ENCODE measurements around the gene ZMYND10.
A peak's percentile ranks its signal among the peaks of the same experiment; 100 is the strongest.

Gene ZMYND10

DNA sequence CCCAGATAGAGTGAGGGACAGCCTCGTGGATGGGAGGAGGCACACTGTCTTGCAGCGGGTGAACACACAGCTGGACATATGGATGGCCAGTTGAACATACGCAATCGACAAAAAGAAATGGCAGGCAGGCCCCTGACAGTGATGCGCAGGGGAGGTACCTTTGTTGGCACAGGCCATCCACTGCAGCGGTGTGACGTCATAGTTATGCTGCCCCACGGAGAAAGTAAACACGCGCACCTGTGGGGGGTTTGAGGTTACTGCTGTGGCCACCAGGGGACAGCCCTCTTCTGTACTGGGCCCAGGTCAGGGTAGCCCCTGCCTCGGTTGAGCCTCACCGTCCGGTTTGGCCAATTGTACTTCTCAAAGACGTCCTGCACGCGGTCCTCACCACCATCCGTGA lies 33.2 kb upstream of the ZMYND10 start:
- no peak for TF ChIP-seq EZH2phosphoT487 (IDR thresholded peaks at IDR 0.05; ENCODE audit: borderline replicate concordance, low read length)
- TF ChIP-seq, protein P1, sequence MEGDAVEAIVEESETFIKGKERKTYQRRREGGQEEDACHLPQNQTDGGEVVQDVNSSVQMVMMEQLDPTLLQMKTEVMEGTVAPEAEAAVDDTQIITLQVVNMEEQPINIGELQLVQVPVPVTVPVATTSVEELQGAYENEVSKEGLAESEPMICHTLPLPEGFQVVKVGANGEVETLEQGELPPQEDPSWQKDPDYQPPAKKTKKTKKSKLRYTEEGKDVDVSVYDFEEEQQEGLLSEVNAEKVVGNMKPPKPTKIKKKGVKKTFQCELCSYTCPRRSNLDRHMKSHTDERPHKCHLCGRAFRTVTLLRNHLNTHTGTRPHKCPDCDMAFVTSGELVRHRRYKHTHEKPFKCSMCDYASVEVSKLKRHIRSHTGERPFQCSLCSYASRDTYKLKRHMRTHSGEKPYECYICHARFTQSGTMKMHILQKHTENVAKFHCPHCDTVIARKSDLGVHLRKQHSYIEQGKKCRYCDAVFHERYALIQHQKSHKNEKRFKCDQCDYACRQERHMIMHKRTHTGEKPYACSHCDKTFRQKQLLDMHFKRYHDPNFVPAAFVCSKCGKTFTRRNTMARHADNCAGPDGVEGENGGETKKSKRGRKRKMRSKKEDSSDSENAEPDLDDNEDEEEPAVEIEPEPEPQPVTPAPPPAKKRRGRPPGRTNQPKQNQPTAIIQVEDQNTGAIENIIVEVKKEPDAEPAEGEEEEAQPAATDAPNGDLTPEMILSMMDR (IDR thresholded peaks at IDR 0.05; ENCODE audit: low read depth, low read length, poor library complexity, severe bottlenecking): no peak
- Histone ChIP-seq H3K27ac (ENCODE audit: low read depth, low read length) (no peak overlapping the region), H4K20me1 (ENCODE audit: control insufficient read depth, insufficient read depth, low read depth, low read length) (no peaks in the 10 kb centered on the region), H3K9me3 (ENCODE audit: control insufficient read depth, insufficient read depth, low read length) (no peaks in the 10 kb centered on the region), H3K4me1 (ENCODE audit: control insufficient read depth, low read length) (no peaks in the 10 kb centered on the region), H3K4me2 (ENCODE audit: low read length) (no peak overlapping the region), H3K27me3 (ENCODE audit: control insufficient read depth, low read length) (no peaks in the 10 kb centered on the region), H3K4me3 (ENCODE audit: low read length) (no peak overlapping the region), H3K9me2 (replicated peaks; ENCODE audit: control insufficient read depth, low read length) (no peaks in the 10 kb centered on the region), H3K79me2 (ENCODE audit: control insufficient read depth, low read length) (no peaks in the 10 kb centered on the region), H3K36me3 (ENCODE audit: control insufficient read depth, low read length) (no peaks in the 10 kb centered on the region), H3F3A (ENCODE audit: control insufficient read depth, insufficient read depth) (no peaks in the 10 kb centered on the region)

- H3F3A ChIP-seq (ENCODE audit: control insufficient read depth, insufficient read depth): no peaks in the 10 kb centered on the region
- H3K27me3 ChIP-seq (ENCODE audit: control insufficient read depth, low read length): no peaks in the 10 kb centered on the region
- no peaks in the 10 kb centered on the region for H4K20me1 ChIP-seq (ENCODE audit: control insufficient read depth, insufficient read depth, low read depth, low read length)
- no peaks in the 10 kb centered on the region for H3K9me2 ChIP-seq (replicated peaks; ENCODE audit: control insufficient read depth, low read length)
- no peaks in the 10 kb centered on the region for H3K4me1 ChIP-seq (ENCODE audit: control insufficient read depth, low read length)
- H3K9me3 ChIP-seq (ENCODE audit: control insufficient read depth, insufficient read depth, low read length): no peaks in the 10 kb centered on the region
- no peak overlapping the region for H3K27ac ChIP-seq (ENCODE audit: low read depth, low read length)
- no peak for TF ChIP-seq EZH2phosphoT487 (IDR thresholded peaks at IDR 0.05; ENCODE audit: borderline replicate concordance, low read length)
- TF ChIP-seq, protein P1 (IDR thresholded peaks at IDR 0.05; ENCODE audit: low read depth, low read length, poor library complexity, severe bottlenecking): no peak
- no peaks in the 10 kb centered on the region for H3K36me3 ChIP-seq (ENCODE audit: control insufficient read depth, low read length)
- no peak overlapping the region for H3K4me3 ChIP-seq (ENCODE audit: low read length)
- H3K79me2 ChIP-seq (ENCODE audit: control insufficient read depth, low read length): no peaks in the 10 kb centered on the region
- no peak overlapping the region for H3K4me2 ChIP-seq (ENCODE audit: low read length)
Observed at GRCh38 chr3:50378024-50378423, 32.5 kb upstream of the ZMYND10 start.

DNA sequence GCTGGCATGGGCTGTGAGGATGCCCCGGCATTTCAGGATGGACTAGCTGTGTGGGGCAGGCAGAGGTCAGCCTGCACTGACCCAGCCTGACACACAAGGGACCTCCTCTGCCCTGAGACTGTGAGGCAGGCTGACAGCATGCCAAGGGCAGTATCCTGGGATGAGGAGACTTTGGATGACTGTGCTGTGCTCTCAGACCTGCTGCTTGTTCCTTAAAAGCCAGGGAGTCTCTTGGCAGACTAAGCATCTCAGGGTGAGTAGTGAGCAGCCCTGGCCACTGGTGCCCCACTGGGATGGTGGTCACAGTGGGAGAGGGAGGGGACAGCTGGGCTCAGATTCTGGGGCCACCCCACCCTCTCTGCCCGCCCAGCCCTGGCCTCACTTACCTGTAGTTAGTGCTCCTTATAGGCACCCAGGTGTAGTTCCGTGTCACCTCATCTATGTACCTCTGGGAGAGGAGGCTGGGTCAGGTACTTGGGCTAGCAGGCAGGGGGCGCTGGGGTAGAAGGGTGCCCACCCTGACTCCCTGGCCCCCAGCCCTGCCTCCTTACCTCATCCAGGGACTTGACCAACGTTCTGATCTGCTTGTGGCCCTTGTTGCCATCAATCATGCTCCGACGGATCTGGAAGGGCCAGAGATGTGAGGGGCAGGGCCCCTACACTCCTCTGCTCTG lies 29.9 kb upstream of the ZMYND10 start:
- H4K20me1 ChIP-seq (ENCODE audit: control insufficient read depth, insufficient read depth, low read depth, low read length): no peaks in the 10 kb centered on the region
- no peak overlapping the region for H3K4me2 ChIP-seq (ENCODE audit: low read length)
- no peaks in the 10 kb centered on the region for H3K4me1 ChIP-seq (ENCODE audit: control insufficient read depth, low read length)
- H3K4me3 ChIP-seq (ENCODE audit: low read length): no peak overlapping the region
- no peaks in the 10 kb centered on the region for H3K9me2 ChIP-seq (replicated peaks; ENCODE audit: control insufficient read depth, low read length)
- no peaks in the 10 kb centered on the region for H3K9me3 ChIP-seq (ENCODE audit: control insufficient read depth, insufficient read depth, low read length)
- peaks cover 7% of the 10 kb centered on the region for H3K27me3 ChIP-seq (ENCODE audit: control insufficient read depth, low read length)
- TF ChIP-seq, protein P1 (IDR thresholded peaks at IDR 0.05; ENCODE audit: low read depth, low read length, poor library complexity, severe bottlenecking): peak; percentile 48
- TF ChIP-seq EZH2phosphoT487 (IDR thresholded peaks at IDR 0.05; ENCODE audit: borderline replicate concordance, low read length): no peak
- no peaks in the 10 kb centered on the region for H3K36me3 ChIP-seq (ENCODE audit: control insufficient read depth, low read length)
- H3K79me2 ChIP-seq (ENCODE audit: control insufficient read depth, low read length): no peaks in the 10 kb centered on the region
- H3K27ac ChIP-seq (ENCODE audit: low read depth, low read length): no peak overlapping the region
- no peaks in the 10 kb centered on the region for H3F3A ChIP-seq (ENCODE audit: control insufficient read depth, insufficient read depth)
